K562 treated with DMSO at 1 percent for 24 hours (cell line): ENCODE data around the gene UNK. TPM values are rescaled to one million over a fixed set of nuclear protein-coding genes. Genes with fewer than 3 reads are reported as not detected.

Source experiments
- total RNA-seq: library from RNA; unstranded; fragments of 300-600 nt; gene quantifications from 2 replicates; pipeline ENCODE4 v1.2.3, GENCODE V29; 2022; ENCODE audit warnings: low read depth; ENCODE audit not compliant: insufficient read depth

Gene UNK
- 36.8 and 38.4 TPM in 2 replicates for total RNA-seq

DNA sequence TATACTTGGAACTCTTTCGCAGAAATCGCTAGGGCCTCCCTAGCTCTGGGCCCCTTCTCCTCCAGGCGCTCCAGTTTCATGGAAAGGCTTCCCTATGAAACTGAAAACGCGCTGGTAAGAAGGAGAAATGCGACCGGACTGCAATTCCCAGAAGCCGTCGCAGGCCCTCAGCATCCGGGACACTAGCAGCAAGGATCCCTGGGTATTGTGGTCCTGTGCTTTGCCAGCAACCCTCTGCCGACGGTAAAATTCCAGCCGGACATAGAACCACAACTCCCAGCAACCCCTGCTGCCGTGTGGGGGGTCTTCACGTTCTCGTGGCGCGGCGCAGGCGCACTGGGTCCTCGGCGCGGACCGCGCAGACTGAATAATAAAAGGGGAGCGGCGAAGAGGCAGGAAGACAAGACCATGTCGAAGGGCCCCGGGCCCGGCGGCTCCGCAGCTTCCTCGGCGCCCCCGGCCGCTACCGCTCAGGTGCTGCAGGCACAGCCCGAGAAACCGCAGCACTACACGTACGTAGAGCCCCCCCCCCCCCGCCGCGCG is at the start of gene UNK:
Gene UNK, plus strand, starts transcription at position 334 of the 543 bp plus-strand sequence. Its CDS starts 75 bp downstream, at position 409.

GRCh38 chr17:75764711-75765421 is 19.7 kb upstream of the UNK start, which contains the start of gene GALK1:
Gene GALK1, minus strand, starts transcription at chr17:75765192. Its CDS starts 56 bp downstream, at chr17:75765136.

GRCh38 chr17:75843577-75844529 is 59.2 kb downstream of the UNK start, which contains the start of gene UNC13D:
Gene UNC13D, minus strand, starts transcription at chr17:75844404. Its CDS starts 67 bp downstream, at chr17:75844337.

GRCh38 chr17:75855310-75856061 is 70.9 kb downstream of the UNK start, which contains the start of gene WBP2:
Gene WBP2, minus strand, starts transcription at chr17:75855335. Its CDS starts 38 bp downstream, at chr17:75855297.

Other genes starting within 250 kb of the UNK start
- 0.79 and 3.9 TPM in 2 replicates for gene MYO15B, start 197.0 kb upstream of the UNK start, total RNA-seq
- gene SMIM5, start 151.4 kb upstream of the UNK start, total RNA-seq = 0.06 TPM in 1 of 2 replicates, not detected in the other
- 24.5 and 26.8 TPM in 2 replicates for gene RECQL5, start 117.7 kb upstream of the UNK start, total RNA-seq
- gene SAP30BP, start 117.5 kb upstream of the UNK start, total RNA-seq = 50.7 and 61.1 TPM in 2 replicates
- gene ITGB4, start 63.3 kb upstream of the UNK start, total RNA-seq = 2.5 and 3.3 TPM in 2 replicates
- 95.1 and 125 TPM in 2 replicates for gene GALK1, start 19.6 kb upstream of the UNK start, total RNA-seq
- gene UNC13D, start 59.6 kb downstream of the UNK start, total RNA-seq = 102 and 135 TPM in 2 replicates
- 185 and 188 TPM in 2 replicates for gene WBP2, start 70.5 kb downstream of the UNK start, total RNA-seq
- 3.8 and 5.8 TPM in 2 replicates for gene TRIM47, start 93.8 kb downstream of the UNK start, total RNA-seq
- 30.0 and 33.3 TPM in 2 replicates for gene TRIM65, start 112.1 kb downstream of the UNK start, total RNA-seq
- gene MRPL38, start 120.1 kb downstream of the UNK start, total RNA-seq = 102 and 111 TPM in 2 replicates
- 8.7 and 10.4 TPM in 2 replicates for gene FBF1, start 156.2 kb downstream of the UNK start, total RNA-seq
- gene ACOX1, start 194.4 kb downstream of the UNK start, total RNA-seq = 16.6 and 24.2 TPM in 2 replicates
- gene TEN1, start 194.4 kb downstream of the UNK start, total RNA-seq = 23.8 and 28.6 TPM in 2 replicates
- gene CDK3, start 216.0 kb downstream of the UNK start, total RNA-seq = 5.1 and 10.7 TPM in 2 replicates
- not detected in 2 replicates for gene EVPL, start 242.5 kb downstream of the UNK start, total RNA-seq